ENCODE data around the gene SLX9.

- TF ChIP-seq CTCF (IDR thresholded peaks at IDR 0.05 in 8 of 11, conservative IDR thresholded peaks at IDR 0.05 in 3 of 11): no peak
- no peak for TF ChIP-seq POLR2AphosphoS5 (IDR thresholded peaks at IDR 0.05)
- no peak for TF ChIP-seq POLR2A (IDR thresholded peaks at IDR 0.05)
Observed at GRCh38 chr21:44950351-44950750, 10.5 kb downstream of the SLX9 start.
